GM19025 (cell line): ENCODE measurements around the gene IL1RN.

Experiments used
- ATAC-seq: cut with Tn5 transposase; IDR thresholded peaks from one replicate; pipeline ENCODE4 v1.9.1; 2021; ENCODE audit warnings: mild to moderate bottlenecking, low read depth, moderate library complexity; ENCODE audit not compliant: unreplicated experiment

IL1RN gene

DNA sequence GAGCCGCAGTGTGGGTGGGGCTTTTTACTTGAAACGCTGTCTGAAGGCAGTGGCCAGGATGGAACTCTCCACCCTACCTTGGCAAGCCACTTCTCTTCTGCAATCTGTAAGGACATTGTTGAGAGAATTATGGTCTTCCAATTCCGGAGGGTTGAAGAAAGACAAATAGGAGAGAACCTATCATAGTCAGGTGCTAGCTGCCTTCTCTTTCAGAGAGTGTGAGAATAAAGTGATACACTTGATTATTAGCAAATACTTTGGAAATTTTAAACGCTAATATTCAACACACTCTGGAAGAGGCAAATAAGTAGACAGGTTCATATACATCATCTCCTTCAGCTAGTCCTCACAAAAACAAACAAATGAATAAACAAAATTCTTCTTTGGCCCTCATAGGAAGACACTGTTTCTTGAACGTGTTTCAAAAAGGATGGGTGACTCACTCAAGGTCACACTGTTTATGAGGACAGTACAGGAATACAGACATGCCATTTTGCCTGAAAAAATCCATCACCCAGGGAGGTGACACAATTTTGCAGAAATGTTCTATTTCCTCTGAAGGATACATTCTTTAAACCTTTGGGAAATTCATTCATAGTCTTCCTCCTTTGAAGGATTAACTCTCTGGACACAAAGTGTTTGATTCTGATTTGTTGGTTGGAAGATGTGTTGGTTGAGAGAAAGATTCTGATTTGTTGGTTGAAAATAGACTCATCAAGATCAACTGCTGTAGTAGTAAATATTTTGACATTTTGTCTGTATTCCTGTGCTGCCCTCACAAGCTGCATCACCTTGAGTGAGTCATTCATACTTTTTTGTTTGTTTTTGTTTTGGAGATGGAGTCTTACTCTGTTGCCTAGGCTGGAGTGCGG lies 2.2 kb upstream of the IL1RN start:
- no peak for ATAC-seq

DNA sequence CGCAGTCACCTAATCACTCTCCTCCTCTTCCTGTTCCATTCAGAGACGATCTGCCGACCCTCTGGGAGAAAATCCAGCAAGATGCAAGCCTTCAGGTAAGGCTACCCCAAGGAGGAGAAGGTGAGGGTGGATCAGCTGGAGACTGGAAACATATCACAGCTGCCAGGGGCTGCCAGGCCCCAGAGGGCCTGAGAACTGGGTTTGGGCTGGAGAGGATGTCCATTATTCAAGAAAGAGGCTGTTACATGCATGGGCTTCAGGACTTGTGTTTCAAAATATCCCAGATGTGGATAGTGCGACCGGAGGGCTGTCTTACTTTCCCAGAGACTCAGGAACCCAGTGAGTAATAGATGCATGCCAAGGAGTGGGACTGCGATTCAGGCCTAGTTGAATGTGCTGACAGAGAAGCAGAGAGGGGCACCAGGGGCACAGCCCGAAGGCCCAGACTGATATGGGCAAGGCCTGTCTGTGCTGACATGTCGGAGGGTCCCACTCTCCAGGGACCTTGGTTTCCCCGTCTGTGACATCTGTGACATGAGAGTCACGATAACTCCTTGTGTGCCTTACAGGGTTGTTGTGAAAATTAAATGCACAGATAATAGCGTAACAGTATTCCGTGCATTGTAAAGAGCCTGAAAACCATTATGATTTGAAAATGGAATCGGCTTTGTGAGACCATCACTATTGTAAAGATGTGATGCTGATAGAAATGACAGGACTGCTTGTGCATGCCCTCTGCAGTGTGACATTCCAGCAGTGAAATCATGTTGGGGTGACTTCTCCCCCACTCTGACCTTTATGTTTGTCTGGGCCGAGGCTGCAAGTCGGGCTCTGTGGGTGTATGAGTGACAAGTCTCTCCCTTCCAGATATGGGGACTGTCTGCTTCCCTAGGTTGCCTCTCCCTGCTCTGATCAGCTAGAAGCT lies 510 bp downstream of the IL1RN start:
- ATAC-seq, result no peak

DNA sequence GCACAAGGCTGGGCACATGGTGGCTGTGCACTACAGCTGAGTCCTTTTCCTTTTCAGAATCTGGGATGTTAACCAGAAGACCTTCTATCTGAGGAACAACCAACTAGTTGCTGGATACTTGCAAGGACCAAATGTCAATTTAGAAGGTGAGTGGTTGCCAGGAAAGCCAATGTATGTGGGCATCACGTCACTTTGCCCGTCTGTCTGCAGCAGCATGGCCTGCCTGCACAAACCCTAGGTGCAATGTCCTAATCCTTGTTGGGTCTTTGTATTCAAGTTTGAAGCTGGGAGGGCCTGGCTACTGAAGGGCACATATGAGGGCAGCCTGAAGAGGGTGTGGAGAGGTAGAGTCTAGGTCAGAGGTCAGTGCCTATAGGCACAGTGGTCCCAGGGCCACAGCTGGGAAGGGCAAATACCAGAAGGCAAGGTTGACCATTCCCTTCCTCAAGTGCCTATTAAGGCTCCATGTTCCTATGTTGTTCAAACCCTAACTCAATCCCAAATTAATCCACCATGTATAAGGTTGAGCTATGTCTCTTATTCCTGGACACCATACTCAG lies 2.2 kb downstream of the IL1RN start:
- ATAC-seq, result no peak

DNA sequence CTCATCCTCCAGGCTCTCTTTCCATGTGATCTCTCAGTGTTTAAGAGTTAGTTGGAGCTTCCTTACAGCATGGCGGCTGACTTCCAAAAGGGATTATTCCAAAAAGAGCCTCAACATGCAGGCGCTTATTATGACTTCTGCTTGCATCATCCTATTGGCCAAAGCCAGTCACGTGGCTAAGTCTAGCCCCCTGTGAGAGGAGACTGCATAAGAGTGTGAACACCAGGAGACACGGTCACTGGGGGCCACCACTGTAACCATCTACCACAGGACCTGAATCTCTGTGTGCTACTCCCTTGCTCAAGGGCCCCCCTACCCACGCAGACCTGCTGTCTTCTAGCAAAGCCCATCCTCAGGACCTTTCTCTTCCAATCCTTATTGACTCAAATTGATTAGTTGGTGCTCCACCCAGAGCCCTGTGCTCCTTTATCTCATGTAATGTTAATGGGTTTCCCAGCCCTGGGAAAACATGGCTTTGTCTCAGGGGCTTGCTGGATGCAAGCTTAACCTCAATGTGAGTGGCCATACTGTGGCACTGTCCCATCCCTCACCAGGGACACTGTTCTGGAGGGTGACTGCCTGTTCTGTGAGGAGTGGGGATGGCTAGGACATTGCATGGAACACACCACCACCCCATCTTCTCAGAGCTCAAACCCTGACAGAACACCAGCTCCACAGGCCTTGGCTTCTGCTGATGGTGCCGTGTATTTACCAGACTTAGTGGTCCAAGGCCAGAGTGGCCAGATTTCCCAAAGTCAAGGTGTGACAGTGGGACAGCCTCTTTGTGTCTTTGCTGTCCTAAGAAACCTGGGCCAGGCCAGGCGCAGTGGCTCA lies 4.2 kb downstream of the IL1RN start:
- ATAC-seq, result no peak

DNA sequence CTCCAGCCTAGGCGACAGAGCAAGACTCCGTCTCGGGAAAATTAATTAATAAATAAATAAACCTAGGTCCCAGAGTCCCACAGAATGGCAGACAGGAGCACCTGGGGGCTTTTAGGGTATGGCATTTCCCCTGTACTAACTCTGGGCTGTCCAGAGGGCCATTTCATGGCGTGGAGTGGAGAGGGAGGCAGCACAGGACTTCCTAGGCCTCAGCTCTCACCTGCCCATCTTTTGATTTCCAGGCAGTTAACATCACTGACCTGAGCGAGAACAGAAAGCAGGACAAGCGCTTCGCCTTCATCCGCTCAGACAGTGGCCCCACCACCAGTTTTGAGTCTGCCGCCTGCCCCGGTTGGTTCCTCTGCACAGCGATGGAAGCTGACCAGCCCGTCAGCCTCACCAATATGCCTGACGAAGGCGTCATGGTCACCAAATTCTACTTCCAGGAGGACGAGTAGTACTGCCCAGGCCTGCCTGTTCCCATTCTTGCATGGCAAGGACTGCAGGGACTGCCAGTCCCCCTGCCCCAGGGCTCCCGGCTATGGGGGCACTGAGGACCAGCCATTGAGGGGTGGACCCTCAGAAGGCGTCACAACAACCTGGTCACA lies 5.1 kb downstream of the IL1RN start:
- no peak for ATAC-seq

DNA sequence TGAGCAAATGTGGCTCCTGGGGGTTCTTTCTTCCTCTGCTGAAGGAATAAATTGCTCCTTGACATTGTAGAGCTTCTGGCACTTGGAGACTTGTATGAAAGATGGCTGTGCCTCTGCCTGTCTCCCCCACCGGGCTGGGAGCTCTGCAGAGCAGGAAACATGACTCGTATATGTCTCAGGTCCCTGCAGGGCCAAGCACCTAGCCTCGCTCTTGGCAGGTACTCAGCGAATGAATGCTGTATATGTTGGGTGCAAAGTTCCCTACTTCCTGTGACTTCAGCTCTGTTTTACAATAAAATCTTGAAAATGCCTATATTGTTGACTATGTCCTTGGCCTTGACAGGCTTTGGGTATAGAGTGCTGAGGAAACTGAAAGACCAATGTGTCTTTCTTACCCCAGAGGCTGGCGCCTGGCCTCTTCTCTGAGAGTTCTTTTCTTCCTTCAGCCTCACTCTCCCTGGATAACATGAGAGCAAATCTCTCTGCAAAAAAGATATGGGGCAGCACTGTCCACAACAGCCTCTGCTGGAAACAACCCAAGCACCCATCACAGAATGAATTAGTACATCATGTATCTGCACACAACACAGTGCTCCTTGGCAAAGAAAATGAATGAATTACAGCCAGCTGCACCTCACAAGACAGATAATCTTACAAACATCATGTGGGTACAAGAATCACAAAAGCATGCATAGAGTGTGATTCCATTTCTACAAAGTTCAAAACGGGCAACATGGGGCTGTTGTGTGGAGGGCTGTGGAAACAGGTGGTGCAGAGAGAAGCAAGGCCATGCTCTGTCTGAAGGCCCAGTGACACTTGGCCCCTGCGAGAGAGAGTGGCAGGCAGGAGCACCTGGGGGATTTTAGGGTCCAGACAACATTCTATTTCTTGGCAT lies 6.6 kb downstream of the IL1RN start:
- no peak for ATAC-seq

DNA sequence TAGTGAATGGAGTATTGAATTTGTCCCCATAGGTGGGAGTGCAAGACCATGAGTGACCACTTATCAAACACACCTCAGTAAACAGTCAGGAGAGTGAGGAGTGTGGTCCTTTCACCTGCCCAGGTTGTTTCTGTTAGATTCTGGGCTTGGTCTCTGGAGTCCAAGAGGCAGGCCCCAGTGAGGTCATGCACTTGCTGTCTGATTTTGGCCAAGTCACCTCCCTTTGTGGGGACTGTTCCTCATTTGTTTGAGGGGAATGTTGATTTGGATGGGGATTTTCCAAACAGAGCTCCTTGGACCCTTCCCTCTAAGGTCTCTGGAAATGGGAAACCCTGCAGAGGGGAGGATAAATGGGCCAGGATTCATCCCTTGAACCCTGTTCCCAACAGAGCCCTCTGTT lies 7.3 kb downstream of the IL1RN start:
- ATAC-seq, result no peak

DNA sequence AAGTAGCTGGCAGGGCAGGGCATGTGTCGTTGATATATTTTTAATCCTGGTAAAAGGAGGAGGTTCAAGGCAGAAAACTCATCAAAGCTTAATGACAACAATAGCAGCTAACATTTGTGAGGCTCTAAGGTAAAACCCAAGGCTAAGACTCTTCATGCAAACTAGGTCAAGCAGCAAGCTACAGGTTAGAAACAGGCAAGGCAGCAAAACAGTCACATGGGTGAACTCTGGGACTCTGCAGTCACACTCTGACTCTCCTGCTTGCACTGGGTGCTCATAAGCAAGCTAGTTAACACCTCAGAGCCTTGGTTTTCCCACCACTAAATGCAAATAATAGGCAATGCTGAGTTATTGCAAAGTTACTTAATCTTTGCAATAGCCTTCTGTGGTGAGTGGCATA lies 7.9 kb downstream of the IL1RN start:
- ATAC-seq, result no peak

DNA sequence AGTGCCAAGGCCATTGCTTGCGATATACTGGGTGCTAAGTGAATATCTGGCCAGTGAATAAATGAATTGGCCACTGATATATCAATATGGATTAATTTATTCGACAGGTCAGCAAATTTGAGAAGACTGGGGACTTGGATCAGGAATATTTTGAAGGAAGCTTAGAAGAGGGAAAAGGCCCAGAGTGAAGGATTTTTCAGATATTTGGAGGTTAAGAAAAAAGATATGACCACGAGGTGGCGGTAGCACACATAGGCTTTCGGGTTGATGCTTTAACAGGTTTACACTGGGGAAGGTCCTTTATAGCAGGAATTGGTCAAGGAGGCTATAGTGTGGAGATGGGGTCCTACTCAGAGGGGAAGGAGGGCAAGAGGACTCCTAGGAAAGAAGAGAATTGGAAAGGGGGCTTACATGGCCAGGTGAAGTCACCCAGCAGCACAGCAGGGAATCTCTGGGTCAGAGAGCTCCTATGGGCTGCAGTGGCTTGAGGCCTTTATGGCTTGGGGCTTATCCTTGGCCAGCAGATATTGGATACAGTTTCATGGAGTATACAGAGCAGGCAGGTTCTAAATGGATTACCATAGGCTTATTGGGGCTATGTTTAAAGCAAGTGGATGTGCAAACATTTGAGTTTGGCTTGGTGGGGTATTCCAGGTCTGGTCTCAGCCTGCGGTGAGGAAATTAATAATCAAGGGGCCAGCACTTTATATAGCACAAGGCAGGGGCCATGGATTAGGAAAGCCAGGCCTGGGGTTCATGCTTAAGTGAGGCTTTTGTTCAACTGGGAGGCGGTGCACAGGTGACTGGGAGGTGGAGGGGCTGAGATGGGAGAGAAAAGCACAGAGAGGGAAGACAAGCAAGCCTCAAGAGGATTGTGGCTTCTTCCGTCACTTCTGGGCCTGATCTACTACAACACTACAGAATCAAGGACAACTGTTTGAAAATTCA lies 9.7 kb downstream of the IL1RN start:
- no peak for ATAC-seq

DNA sequence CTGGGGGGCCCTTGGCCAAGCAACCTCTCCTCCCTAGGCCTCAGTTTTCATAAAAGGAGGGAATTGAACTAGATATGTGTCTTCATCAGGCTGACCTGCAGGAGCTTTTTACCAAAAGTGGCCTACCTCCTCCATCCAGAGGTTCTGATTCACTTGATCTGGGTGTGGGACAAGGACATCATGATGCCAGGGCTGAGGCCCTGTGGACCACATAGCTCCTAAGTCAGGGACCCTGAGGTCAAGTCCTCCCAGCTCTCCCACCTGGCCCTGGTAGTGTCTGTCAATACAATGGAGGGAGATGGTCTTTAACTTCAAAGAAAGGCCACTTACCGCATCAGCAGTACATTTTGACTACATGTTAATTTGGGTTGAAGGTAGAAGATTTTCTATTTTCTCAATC lies 10.4 kb downstream of the IL1RN start:
- ATAC-seq, result no peak

DNA sequence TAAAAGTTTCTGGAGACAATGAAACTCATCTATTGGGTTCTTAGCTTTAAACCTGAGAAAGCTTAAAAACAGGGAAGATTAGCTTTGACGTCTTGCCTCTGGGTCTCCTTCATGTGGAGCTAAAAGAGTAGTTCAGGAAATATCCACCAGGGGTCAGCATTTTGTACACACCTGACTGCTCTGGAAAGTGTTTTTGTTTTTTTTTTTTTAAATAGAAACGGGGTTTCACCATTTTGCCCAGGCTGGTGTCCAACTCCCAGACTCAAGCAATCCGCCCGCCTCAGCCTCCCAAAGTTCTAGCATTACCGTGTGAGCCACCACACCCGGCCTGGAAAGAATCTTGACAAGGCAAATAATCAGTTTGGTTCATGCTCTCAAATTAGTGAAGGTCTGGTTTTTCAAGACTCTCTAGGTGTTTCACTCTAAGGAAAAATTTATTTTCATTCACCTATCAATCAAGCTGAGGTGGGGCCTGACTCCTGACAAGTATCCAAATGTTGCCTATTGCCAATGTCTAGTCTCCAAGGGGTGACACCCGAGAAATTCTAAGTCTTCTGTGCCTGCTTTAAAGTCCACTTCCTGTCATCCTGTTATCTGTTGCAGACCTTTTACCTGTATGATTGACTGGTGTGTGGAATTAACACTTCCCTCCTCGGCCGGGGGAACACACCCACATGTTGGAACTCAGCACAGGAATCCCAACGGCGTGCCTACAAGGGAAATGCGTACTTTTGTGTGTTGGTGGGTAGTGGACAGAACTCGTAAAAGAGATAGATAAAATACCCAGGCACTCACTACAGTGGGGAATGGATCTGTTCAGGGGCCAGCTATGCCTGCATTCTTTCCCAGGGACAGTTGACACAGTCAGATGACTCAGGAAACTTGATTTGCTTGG lies 11.3 kb downstream of the IL1RN start:
- no peak for ATAC-seq

DNA sequence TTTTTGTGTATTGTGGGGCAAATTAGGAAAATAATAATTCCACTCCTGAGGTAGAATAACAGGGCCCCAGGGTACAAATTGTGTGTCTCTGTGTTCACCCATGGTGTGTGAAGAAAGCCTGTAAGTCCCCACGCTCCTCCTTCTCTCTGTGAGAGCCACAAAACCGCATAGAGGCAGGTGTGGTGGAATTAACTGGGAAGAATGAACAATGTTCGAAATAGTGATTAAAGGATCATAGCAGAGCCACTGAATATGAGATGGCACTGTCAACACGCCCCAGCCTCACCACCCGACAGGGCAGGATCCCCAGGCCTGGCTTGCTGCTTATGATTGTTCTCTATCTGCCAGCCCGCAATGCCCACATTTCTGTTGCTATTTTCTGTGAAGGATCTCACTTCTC lies 14.1 kb downstream of the IL1RN start:
- ATAC-seq, result no peak

DNA sequence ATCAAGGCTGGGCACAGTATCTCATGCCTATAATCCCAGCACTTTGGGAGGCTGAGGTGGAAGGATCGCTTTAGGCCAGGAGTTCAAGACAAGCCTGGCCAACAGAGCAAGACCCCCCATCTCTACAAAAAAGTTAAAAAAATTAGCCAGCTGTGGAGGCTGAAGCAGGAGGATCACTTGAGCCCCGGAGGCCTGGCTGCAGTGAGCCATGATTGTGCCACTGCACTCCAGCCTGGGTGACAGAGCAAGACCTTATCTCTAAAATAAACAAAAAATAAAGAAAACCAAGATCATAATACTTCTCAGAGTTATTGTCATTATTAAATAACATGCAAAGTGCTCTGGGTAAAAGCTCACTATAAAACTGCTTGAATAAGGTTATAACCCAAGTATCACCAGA lies 14.9 kb downstream of the IL1RN start:
- ATAC-seq, result no peak

DNA sequence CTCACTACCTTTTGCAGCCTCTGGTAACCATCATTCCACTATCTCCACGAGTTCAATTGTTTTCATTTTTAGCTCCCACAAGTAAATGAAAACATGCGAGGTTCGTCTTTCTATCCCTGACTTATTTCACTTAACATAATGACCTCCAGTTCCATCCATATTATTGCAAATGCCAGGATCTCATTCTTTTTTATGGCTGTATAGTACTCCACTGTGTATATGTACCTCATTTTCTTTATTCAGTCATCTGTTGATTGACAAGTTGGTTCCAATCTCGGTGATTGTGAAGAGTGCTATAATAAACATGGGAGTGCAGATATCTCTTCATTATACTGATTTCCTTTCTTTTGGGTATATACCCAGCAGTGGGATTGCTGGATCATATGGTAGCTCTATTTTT lies 16.9 kb downstream of the IL1RN start:
- ATAC-seq, result no peak

DNA sequence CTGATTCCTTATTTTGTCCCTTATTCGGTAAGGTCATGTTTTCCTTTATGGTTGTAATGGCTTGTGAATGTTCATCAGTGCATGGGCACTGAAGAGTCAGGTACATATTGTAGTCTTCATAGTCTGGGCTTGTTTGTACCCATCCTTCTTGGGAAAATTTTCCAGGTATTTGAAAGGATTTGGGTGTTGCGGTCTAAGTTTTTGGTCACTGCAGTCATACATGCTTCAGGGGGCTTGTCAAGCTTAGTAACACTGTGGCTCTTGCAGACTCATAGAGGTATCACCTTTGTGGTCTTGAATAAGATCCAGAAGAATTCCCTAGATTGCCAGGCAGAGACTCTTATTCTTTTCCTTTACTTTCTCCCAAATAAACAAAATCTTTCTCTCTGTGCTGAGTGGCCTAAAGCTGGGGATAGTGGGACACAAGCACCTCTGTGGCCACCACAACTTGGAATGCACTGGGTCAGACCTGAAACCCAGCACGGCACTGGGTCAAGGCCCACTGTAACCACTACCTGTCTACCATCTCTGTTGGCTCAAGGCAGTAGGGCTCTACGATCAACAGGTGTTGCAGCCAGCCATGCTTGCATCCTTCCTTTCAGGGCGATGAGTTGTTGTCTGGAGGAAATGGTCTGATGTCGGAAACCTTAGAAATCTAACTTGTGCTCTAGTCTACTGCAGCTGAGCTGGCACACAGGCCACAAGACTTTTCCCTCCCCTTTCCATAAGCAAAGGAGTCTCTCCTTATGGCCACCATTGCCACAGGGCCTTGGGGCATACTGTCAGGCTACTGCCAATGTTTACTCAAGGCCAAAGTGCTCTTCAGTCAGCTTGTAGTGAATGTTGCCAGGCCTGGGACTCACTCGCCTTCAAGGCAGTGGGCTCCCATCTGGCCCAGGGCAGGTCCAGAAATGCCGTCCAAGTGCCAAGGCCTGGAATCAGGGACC lies 21.5 kb downstream of the IL1RN start:
- ATAC-seq, result no peak
